Activated CD4-positive, alpha-beta T cell treated with anti-CD3 and anti-CD28 coated beads, Interleukin-2, amount 50 U/mL, for 48 hours (primary cell): Measurements from ENCODE around the gene DBN1.

Experiments
- DNase-seq, 2 experiments: peaks; one replicate each; pipeline ENCODE4 v3.0.0-alpha.2; 2020

DBN1 gene

DNA sequence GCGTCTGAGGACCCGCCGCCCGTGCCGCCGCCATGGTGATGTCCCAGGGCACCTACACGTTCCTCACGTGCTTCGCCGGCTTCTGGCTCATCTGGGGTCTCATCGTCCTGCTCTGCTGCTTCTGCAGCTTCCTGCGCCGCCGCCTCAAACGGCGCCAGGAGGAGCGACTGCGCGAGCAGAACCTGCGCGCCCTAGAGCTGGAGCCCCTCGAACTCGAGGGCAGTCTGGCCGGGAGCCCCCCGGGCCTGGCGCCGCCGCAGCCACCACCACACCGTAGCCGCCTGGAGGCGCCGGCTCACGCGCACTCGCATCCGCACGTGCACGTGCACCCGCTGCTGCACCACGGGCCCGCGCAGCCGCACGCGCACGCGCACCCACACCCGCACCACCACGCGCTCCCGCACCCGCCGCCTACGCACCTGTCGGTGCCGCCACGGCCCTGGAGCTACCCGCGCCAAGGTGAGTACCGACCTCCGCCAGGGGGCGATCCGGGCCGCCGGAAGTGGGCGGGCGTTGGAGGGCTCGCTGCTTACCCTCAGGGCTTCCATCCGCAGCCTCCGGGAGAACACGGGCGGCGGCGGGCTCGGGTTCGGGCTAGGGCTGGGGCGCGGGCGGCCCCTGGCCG, 18.3 kb downstream of the DBN1 start:
- DNase-seq = peak; percentile 95 to 96

- DNase-seq = peak; percentile 96
Observed at GRCh38 chr5:177454397-177455035, 18.9 kb downstream of the DBN1 start.

GRCh38 chr5:177453852-177454396, 19.5 kb downstream of the DBN1 start:
- no peak for DNase-seq

DNA sequence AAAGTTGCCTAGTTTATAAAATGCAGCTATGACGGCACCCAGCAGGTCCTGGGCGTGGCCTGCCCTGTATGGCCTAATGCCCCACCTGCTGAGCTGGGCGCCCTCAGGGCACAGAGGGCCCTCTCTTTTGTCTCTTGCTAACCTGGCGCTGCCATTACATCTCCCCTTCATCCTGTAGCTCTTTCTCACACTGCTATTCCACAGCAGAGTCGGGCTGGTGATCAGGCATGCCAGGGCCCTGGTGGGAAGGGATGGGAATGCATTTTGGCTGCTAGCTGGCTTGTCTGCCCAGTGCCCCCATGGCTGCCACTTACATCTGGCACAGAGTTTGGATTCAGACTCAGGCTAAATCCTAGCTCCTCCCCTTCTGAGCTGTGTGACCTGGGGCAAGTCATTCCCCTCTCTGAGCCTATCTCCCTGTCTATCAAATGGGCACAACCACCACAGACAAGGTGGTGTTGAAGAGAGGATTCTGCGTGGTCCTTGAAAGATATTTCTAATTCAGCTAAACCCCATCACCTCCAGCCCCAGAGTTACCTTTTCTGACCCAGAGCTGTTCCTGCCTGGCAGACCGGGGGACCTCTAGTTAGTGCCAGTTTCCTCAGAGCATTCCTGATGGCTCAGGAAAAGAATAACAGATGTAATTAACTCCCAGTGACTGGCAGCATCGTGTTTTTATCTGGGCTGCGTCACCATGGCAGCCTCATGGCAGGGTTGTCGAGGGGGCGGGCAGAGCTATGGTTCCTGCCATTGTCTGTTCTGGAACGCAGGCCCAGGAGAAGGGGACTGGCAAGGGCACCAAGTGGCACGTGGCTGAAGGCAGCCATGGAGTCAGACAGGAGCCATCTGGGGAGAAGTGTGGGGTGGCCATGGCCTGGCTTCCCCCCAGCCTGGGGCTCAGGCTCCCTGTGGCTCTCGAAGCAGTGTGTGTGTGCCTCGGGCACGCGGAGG, 20.5 kb downstream of the DBN1 start:
- DNase-seq = no peak

GRCh38 chr5:177450667-177451424, 22.6 kb downstream of the DBN1 start:
- DNase-seq = no peak

DNA sequence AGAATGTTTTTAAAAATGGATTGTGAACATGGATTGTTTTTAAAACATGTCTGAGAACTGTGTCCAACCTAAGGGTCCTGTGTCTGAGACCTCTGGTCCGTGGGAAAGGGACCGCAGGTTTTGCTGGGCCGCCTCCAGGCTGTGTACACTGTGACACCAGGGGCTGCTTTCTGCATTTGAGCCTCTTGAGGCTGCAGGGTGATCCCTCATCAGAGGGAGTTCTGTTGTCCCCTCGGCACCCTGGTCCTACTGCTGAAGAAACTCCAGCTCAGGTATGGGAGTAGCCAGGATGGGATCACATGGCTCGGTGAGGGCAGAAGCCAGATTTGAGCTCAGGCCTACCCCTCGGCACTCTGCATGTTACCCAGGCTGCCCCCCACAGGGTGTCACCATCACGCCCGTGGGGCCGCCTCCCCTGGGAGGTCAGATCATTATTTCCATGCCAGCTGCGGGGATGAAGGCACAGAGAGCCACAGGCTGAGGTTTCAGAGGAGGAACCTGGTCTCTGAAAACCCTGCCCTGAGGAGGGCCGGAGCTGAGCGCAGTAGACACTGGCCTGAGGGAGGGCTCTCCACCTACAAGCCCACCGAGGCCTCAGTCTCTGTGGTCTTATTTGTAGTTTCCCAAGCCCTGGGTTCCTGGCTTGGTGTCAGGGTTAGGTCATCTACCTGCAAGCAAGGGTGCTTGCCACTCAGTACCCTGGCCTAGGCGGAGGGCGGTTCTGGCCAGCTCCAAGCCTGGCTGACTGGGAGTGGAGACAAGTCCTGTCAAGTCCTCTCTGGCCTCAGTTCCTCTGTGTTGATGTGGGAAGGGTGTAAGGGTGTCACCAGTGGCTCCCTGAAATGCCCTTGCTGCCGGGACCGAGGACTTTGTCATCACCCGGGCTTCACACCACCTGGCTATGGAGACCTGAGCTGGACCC, 24.0 kb downstream of the DBN1 start:
- DNase-seq = no peak

DNA sequence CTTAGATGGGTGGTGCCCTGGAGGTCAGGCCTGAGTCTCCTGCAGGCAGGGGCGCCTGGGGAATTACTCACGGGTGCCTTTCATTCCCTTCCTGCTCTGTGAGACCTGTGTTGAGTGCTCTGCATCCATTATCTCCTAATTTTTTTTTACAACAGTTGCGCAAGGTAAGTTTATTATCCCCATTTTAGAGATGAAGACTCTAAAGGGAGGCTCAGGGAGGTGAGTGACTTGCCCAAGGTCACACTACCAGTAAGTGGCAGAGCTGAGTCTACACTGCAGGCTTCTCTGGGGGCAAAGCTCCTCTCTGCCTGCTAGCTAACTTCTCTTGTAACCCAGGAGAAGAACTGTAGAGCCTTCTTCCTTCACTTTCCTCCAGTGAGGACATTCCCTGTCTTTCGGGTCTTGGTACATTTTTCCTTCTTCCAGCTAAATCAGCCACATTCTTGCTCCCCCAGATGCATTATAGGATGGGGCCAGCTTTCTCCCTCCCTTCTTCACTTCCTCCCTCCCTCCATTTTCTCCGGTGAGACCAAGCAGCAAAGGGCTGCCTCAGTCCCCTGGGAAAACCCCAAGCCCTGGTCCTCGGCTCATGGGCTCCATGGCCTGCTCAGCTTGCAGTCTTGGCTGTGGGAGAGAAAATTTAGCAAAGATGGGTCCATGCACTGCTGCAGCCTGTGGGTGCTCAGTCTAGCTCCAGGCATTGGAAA, 25.0 kb downstream of the DBN1 start:
- no peak for DNase-seq

DNA sequence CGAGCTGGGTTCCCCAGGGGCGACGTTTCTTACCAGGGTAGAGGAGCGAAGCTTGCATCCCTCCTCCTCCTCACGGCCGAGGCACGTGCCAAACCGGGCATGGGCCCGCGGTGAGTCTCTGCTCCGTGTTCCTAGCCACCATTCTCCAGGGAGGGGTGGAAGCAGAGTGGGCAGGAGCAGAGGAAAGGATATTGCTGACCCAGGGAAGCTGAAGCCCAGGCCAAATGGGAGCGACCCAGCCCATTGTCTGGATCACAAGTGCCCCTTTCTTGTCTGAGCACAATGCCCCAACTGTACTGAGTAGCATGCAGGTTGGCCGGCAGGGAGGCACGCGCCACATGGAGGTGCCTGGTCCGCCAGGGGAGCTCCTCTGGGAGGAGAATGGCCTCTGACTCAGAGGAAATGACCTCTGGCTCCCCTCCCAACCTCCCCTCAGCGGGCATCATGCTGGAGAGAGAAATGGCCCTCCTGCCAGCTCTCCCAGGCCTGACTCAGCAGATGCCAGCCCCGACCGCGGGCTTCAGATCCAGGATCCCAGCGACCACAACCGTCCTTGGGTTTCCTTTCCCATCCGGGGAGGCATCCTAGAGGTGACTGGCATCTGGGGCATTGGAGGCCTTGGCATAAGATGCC, 25.7 kb downstream of the DBN1 start:
- no peak for DNase-seq

- peak; percentile 66 to 70 for DNase-seq
Observed at GRCh38 chr5:177447066-177447610, 26.3 kb downstream of the DBN1 start.

GRCh38 chr5:177446200-177447065, 27.0 kb downstream of the DBN1 start, which contains the start of gene PRR7:
PRR7 (plus strand) TSS chr5:177446814; CDS start chr5:177455068, 8,254 bp downstream.
- peak; percentile 69 to 76 for DNase-seq

DNA sequence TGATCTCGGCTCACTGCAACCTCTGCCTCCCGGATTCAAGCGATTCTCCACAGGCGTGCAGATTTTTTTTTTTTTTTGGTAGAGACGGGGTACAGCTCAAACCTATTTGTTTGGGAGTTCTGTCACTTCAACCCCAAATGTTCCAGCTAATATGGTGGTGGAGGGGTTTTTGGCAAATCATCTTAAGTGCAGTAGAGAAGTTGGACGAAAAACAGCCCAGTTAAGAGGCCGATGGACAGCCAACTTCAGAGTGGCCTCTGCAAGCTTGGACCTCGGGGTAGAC, 27.6 kb downstream of the DBN1 start:
- DNase-seq = no peak

- DNase-seq = peak; percentile 47 to 54
Observed at GRCh38 chr5:177445052-177445916, 28.1 kb downstream of the DBN1 start.

DNA sequence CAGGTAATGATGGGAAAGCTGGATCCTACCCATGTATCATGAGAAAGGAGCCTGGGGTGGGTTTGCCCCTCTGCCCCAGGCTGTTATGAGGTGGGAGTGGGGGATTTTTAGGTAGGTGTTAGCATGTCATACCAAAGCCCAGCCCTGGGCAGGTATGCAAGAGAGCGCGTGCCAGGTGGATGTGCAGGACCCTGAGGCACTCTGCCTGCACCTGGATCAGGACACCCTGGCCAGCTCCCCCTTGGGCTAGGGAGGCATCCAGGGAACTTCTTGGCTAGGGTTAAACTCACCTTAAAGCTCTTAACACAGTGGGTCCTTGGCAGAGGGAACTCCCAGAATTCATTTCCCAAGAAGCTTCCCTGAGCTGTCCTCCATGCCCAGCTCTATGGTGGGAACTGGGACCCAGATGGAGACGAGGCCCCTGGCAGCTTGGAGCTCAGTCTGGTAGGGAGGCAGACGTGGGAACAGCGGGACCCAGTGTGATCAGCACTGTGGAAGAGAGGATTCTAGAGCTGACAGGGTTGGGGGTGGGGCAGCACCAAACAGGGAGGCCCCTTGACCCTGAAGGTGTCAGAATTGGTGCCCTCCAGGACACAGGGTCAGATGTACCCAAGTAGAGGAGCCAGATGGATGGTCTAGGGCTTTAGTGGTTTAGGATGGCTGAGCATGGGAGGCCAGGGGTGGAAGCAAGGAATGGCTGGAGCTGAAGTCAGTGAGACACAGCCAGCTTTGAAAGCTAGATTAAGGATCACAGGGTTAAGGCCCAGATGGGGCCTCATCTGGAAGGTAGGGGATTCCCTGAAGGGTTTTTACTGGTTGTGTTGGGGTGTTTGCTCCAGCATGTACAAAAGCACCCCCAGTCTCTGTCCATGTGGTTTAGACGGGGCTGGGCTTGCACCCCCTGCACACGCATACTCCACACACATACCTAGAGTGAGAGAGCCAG, 29.1 kb downstream of the DBN1 start:
- peak in 1 of 2 experiments; percentile 40 for DNase-seq

DNA sequence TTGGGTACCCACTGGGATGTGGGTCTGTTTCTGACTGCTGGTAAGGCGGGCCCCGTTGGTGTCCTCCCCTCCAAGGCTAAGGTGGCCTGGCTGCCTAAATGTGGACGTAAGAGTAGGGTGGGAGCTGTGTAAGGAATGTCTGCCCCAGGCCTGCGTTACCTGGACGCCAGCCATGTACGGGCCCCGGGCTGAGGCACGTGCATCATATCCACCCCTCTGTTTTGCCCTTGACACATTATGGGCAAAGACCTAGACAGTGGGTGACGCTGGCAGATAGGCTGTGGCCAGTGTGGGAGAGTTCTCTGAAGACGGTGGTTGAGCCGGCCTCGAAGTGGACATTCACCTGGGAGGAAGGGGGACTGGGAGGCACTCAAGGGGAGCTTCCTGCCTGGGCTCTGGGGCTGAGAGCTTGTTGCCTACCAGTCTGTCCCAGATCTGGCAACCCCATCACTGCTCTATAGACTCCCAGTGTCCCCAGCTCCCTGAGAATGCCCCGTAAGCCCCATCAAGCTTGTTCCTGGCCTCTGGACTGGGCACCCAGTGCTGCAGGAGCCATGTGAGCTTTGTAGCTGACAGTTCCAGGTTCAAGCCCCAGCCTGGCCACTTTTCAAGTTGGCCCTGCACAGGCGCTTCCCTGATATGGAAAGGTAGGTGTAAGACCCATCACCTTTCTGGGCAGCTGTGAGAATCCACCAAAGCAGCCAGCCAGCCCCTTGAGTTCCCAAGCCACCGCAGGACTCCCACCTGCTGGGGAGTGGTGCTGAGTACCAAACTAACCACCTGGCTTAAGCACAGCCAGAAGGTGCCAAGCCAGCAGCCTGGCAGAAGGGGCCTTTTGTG, 30.1 kb downstream of the DBN1 start:
- no peak for DNase-seq

DNA sequence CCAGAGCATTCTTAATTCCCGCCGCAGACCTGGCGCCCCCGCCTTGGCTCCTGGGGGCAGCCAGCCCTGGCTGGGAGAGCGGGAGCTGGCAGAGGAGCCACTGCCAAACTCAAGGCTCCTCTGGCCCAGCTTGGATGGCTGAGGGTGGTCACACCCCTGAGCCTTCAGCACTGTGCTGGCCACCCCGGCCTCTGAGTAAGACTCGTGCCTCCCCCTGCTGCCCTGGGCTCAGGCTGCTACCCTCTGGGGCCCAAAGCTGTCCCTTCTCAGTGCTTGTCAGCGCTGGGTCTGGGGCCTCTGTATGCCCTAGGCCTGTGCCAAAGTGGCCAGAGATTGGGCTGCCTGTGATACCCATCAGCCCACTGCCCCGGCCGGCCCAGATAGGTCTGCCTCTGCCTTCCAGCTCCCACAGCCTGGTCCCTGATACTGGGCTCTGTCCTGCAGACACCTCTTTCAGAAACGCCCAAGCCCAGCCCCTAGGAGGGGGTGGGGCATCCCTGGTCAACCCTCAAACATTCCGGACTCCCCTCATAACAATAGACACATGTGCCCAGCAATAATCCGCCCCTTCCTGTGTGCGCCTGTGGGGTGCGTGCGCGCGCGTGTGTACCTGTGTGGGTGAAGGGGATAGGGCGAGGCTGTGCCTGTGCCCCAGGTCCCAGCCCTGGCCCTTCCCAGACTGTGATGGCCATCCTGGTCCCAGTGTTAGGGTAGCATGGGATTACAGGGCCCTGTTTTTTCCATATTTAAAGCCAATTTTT, 31.2 kb downstream of the DBN1 start:
- DNase-seq = no peak
